ENCODE results near the gene PSMD9. TPM values are rescaled to one million over a fixed set of nuclear protein-coding genes. Genes with fewer than 3 reads are reported as not detected.

Gene PSMD9
- polyA plus RNA-seq, 12 donors: 34.6 to 46.5 (median 41.9) TPM; not detected in 1

- no peak for DNase-seq
These were observed 61.2 kb downstream of the PSMD9 start for GRCh38 chr12:121949648-121950397.

DNA sequence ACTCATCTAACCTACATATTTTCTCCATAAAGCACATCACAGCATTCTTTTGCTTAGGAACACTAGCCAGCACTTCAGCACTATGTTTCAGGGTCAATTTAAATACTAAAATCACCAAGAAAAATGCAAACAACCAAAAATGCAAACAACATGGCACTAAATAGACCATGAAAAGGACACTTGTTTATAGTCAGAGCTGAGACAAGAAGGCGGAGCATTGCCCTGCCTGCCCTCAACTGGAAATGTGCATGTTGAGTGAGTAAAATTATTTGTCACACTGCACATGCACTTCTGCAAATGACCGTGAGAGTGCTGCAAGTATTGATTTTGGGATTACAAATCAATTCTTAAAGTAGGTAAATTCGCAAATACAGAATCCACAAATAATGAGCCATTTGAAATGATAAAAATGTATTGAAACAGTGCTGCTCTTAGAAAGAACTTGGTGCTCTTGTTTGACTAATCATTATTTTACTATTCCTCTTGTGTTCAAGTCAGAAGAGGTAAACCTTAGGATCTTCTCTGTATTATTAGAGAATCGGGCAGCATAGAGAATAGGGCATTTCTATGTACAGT lies 64.6 kb downstream of the PSMD9 start:
- no peak for DNase-seq

- no peak for DNase-seq
These were observed 65.1 kb downstream of the PSMD9 start for GRCh38 chr12:121953695-121954094.

GRCh38 chr12:121955258-121956237 lies 67.0 kb downstream of the PSMD9 start:
- DNase-seq: no peak

- DNase-seq: no peak
These were observed 69.4 kb downstream of the PSMD9 start for GRCh38 chr12:121957861-121958515.

DNA sequence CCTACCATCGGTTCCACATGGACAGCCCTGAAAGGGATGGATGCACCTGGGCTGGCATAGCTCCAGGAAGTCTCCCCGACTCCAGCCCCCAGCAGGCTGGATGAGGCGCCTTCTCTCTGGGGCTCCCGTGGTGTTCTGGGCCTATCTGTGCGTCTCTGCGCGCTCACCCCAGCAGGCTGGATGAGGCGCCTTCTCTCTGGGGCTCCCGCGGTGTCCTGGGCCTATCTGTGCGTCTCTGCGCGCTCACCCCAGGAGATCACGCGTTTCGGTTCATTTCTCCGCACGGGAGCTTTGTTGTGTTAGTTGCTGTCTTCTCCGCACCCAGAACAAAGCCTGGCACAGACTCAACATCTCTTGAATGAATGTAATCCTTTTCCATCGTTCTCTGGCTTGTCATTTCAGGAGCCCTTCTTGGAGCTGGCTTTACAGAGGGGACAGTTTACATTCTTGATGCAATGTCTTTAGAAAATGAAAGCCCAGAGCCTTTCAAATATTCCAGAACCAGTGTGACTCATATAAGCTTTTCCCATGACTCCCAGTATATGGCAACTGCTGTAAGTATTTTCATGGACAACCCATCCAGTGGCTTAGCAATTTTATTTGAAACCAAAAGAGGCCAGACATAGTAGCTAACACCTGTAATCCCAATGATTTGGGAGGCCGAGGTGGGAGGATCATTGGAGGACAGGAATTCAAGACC lies 70.1 kb downstream of the PSMD9 start:
- DNase-seq: no peak

- DNase-seq: no peak
These were observed 72.0 kb downstream of the PSMD9 start for GRCh38 chr12:121960541-121960940.

GRCh38 chr12:121961195-121961879 lies 72.7 kb downstream of the PSMD9 start:
- no peak for DNase-seq

DNA sequence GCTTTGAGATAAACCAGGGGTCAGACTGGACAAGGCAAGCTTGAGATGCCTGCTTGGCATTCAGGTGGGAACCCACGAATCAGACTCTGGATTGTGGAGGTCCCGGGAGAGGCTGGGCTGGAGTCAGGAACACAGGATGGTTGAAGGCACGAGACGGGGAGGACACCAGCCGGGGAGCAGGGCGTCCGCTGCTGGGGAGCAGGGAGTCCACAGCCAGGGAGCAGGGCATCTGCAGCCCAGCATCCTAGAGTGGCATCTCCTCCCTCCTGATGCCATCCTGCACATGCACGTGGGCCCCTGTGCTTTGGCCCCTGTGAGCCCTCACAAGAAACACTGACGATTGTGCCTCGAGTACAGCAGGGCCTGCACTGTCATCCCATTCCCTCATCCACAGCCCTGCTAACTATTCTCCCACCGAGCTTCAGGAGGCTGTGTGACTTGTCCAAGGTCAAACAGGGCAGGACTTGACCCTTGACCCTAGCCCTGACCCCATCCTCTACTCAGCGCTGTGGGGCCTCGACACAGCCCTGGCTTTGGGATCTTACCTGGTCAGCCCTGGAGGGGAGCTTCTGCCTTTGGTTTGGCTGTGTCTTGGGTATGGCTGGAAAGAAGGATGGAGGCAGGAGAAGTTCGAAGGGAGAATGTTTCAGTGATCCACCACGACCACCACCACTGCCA lies 74.9 kb downstream of the PSMD9 start:
- no peak for DNase-seq

GRCh38 chr12:121964813-121965643 lies 76.4 kb downstream of the PSMD9 start:
- no peak for DNase-seq

DNA sequence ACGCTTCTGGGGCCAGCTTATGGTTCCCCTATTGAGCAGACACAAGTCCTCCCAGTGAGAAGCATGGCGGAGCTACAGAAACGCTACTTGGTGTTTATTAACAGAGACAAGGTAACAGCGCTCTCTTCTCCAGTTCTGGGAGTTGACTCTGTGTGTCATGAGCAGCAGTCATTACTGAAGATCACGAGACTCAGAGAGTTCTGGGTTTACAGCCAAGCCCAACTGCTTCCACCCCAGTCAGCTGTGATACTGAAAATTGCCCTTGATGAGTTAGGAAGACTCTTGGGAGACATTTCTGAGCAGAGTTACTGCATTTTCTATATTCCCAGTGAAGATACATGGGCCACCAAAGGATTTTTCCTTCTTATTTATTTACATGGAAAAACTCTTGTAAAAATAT lies 78.4 kb downstream of the PSMD9 start:
- no peak for DNase-seq

Other genes with a start within 250 kb of the PSMD9 start
- gene MORN3, start 219.1 kb upstream of the PSMD9 start, polyA plus RNA-seq (ENCODE audit: insufficient read length in 12 of 12): 1 to 10 TPM in 1 of 12 donors, under 1 TPM in 9, not detected in 2; 0.08 to 2.2 (median 0.27) TPM
- gene TMEM120B, start 176.0 kb upstream of the PSMD9 start, polyA plus RNA-seq (ENCODE audit: insufficient read length in 12 of 12): 10 to 100 TPM in 11 of 12 donors, not detected in 1; 11.1 to 29.8 (median 19.1) TPM
- gene RHOF, start 95.1 kb upstream of the PSMD9 start, polyA plus RNA-seq (ENCODE audit: insufficient read length in 12 of 12): 10 to 100 TPM in 1 of 12 donors, 1 to 10 TPM in 9, under 1 TPM in 1, not detected in 1; 0.43 to 23.3 (median 1.6) TPM
- 10 to 100 TPM in 3 of 12 donors, 1 to 10 TPM in 8, not detected in 1; 6.7 to 20.2 (median 8.1) TPM for gene SETD1B, start 84.8 kb upstream of the PSMD9 start, polyA plus RNA-seq (ENCODE audit: insufficient read length in 12 of 12)
- under 1 TPM in 5 of 12 donors, not detected in 7; 0.13 to 0.67 (median 0.22) TPM for gene HPD, start 29.9 kb upstream of the PSMD9 start, polyA plus RNA-seq (ENCODE audit: insufficient read length in 12 of 12)
- 1 to 10 TPM in 7 of 12 donors, under 1 TPM in 3, not detected in 2; 0.57 to 2.2 (median 1.2) TPM for gene CFAP251, start 29.8 kb downstream of the PSMD9 start, polyA plus RNA-seq (ENCODE audit: insufficient read length in 12 of 12)
- gene BCL7A, start 133.1 kb downstream of the PSMD9 start, polyA plus RNA-seq (ENCODE audit: insufficient read length in 12 of 12): 10 to 100 TPM in 11 of 12 donors, not detected in 1; 13.0 to 22.2 (median 15.7) TPM
- 100 to 1,000 TPM in 1 of 12 donors, 10 to 100 TPM in 11; 19.4 to 228 (median 32.2) TPM for gene MLXIP, start 190.0 kb downstream of the PSMD9 start, polyA plus RNA-seq (ENCODE audit: insufficient read length in 12 of 12)